Measurements from ENCODE around the gene SERPINA12. TPM values are rescaled to one million over a fixed set of nuclear protein-coding genes. Genes with fewer than 3 reads are reported as not detected.

SERPINA12 gene
- total RNA-seq, 2 donors from 2014 or later: not detected

DNA sequence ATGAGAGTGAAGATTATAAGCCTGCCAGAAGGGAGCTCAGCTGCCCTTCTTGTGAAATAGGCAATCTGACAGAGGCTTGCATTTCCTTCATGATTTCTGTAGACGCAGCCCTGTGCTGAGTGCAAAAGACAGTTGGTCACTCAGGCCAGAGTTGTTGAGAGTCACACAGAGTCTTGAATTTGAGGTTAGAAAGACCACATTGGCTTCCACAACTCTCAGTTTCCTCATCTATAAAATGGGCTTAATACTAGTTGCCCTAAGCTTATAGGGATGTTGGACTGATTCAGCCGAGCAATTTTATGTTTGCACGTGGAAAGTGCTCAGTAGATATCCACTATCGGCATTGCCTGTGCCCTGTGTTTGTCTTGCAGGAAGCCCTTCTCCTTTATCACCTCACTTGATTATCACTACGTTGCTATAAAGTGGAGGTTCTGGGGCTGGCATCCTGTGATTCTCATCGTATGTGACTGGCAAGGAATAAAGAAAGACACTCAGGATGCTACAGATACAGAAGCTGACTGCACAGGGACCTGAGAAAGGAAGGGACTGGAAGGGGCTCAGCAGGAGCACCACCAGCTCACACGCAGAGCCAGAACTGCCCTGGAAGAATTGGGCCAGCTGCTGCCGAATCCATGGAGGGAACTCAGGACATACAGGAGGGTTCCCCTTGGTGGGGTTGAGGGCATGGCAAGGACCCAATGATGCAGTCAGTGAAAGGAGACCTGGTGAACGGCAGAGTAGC lies 32.1 kb upstream of the SERPINA12 start:
- H3K36me3 Mint-ChIP-seq: peaks cover 0 to 8% of the 10 kb centered on the region in 2 donors
- H3K9me3 Mint-ChIP-seq: peaks cover 0 to 10% of the 10 kb centered on the region in 2 donors
- DNase-seq (ENCODE audit: low spot score in 2 of 2): no peak

DNA sequence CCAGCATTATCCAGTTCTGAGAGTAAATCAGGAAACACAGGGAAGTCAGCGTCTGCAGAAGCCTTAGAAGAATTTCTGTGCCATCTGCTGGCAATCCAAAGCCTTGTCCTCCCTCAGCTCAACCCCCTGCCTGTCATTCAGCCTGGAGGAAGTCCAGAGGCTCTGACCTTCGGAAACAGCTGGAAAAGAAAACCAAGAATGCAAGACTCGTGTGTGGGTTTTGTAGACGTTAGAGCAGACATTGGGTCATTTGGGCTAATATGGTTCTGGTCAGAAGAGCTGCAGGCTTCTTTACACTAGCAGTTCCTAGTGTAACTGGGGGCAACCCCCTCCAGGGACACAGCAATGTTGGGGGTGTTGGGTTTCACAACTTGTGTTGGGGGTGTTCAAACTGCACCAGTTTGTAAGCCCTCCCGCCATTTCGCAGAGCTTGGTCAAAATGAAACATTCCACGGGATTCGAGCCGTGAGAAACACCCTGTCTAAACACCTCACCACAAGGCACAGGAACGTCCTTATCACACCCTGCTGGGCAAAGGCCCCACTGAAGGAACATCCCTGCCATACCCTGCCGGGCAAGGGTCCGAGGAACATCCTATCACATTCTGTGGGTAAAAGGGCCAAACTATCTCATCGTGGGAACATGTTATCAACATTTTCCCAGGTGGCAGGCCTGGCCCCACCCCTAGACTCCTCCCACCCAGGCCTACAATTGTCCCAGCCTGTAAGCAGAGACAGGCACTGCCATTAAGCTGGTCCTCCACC lies 30.9 kb upstream of the SERPINA12 start:
- H3K36me3 Mint-ChIP-seq: no peaks in the 10 kb centered on the region
- H3K9me3 Mint-ChIP-seq: peaks cover 0 to 5% of the 10 kb centered on the region in 2 donors
- DNase-seq (ENCODE audit: low spot score in 2 of 2) (no peak), ATAC-seq (no peak)
- no peak overlapping the region for H3K27ac Mint-ChIP-seq

More for the DNA sequence above, 32.1 kb upstream of the SERPINA12 start:
- no peak overlapping the region for H3K27ac Mint-ChIP-seq
- no peak for ATAC-seq

DNA sequence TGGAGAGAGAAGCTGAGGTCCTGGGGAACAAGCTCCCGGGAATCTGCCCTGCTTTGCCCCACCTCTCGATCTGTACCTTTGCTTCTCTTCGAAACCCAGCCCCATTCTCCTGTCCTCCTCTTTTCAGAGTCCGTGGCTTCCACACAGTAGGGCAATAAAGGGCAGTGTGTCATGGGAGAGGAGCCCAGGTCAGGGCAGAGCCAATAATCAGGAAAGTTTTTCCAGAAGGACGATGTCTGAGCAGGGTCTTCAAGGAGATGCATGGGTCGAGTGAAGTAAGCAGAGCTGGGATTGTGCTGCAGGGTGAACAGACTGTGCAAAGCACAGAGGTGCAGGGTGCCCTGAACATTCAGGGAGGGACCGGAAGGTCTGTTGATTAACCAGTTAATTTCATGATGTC lies 29.9 kb upstream of the SERPINA12 start:
- H3K27ac Mint-ChIP-seq: peak overlapping the region in 1 of 2 donors; percentile 65
- ATAC-seq (no peak), DNase-seq (ENCODE audit: low spot score in 2 of 2) (no peak)
- no peaks in the 10 kb centered on the region for H3K36me3 Mint-ChIP-seq
- peaks cover 0 to 5% of the 10 kb centered on the region in 2 donors for H3K9me3 Mint-ChIP-seq

DNA sequence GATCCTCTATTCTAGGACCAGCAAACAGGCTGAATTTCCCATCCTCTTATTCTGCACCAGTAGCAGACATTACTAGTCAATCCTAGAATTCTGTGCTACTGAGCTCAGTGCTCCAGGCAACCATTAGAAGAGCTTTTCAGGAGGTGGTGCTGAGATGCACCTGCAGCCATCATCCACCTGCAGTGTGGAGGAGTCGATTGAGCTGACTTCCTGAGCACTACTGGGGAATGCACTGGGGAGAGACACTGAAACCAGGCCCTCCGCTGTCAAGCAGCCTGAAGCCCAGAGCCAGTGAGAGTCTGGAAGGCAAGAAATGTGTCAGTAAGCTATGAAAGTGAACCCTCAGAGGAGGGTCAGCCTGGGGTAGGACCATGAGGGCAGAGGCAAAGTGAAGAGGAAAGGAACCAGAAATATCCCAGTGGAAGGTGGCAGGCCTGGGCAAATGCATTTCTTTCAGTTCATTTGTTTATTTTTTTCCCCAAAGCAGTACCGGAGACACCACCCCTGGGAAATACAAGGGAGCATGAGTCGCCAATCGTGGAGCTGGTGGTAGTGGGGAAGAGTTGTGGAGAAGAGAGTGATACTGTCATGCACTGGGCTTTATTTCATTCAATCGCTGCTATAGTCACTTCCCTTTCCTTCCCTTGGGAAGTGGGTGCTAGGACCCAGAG lies 28.9 kb upstream of the SERPINA12 start:
- DNase-seq (ENCODE audit: low spot score in 2 of 2) (no peak), ATAC-seq (no peak)
- H3K36me3 Mint-ChIP-seq: no peaks in the 10 kb centered on the region
- H3K27ac Mint-ChIP-seq: no peak overlapping the region
- H3K9me3 Mint-ChIP-seq: peaks cover 2 to 5% of the 10 kb centered on the region in 2 donors

DNA sequence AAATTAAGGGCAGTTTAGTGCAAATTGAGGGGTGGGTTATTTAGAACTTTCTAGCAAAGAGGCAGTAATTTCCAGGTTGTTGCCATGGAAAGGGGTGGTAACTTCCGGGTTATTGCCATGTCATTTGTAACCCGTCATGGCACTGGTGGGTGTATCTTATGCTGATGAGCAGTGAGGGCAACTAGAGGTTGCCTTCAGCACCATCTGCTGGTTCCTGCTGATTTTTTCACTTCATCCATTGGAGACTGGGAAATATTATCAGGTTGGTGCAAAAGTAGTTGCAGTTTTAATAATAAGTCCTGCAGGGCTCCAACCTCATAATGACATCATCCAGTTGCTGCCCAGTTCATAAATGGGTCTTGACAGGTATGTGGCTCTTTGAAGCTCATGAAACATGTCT lies 27.6 kb upstream of the SERPINA12 start:
- H3K27ac Mint-ChIP-seq: no peak overlapping the region
- DNase-seq (ENCODE audit: low spot score in 2 of 2) (no peak), ATAC-seq (no peak)
- peaks cover 3 to 5% of the 10 kb centered on the region in 2 donors for H3K9me3 Mint-ChIP-seq
- no peaks in the 10 kb centered on the region for H3K36me3 Mint-ChIP-seq

DNA sequence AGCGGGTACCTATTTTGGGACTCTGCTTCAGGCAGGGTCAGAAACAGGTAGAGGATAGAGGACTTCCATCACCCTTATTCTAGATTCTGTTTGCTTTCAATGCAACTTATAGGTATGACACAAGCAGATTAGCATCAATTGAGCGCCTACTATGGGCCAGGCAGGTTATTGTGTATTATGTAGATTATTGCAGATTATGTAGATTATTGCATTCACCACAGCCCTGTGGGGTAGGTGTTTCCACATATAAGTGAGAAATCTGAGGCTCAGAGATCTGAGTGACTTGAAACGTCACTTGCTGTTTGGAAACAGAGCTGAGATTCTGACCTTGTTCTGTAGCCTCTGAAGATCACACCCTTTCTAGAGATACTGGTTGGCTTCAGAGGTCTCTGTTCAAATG lies 26.2 kb upstream of the SERPINA12 start:
- H3K9me3 Mint-ChIP-seq: peaks cover 3 to 5% of the 10 kb centered on the region in 2 donors
- no peak overlapping the region for H3K27ac Mint-ChIP-seq
- no peak for ATAC-seq
- DNase-seq (ENCODE audit: low spot score in 2 of 2): no peak
- no peaks in the 10 kb centered on the region for H3K36me3 Mint-ChIP-seq

DNA sequence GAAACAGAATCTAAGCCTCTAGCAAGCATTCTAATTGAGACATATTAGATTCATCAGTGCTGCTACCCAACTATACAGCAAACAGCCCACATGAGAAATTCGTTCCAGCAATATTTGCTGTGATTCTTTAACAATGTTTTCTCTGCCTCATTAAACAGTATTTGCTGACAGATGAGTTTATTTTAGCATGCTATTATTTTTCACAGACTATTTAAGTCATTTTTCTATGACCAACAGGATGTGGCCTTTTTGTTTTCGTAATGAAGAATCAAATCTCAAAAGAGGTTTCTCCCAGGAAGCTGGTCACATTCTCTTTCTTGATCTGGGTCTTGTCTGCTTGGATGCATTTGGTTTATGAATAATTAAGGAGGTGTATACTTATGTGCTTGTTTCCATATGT lies 23.2 kb upstream of the SERPINA12 start:
- H3K27ac Mint-ChIP-seq: no peak overlapping the region
- ATAC-seq: no peak
- H3K9me3 Mint-ChIP-seq: peaks cover 3 to 4% of the 10 kb centered on the region in 2 donors
- DNase-seq (ENCODE audit: low spot score in 2 of 2): no peak
- H3K36me3 Mint-ChIP-seq: no peaks in the 10 kb centered on the region

DNA sequence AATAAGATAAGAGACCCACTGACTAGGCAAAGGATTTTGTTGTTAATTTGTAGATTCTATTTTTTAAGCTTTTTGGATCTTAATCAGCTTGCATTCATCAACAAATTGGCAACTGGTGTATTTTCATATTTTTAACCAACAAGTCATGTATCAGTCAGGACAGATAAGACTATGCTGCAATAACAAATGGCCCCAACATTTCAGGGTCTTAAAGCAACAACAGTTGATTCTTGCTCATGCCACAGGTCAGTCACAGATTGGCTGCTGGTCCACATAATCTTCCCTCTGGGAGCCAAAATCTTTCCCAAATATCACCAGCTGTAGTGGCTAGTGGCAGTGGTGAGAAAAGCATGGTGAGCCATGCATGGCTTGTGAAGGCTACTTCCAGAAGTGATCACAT lies 21.9 kb upstream of the SERPINA12 start:
- Mint-ChIP-seq H3K9me3 (peaks cover 0 to 3% of the 10 kb centered on the region in 2 donors), H3K27ac (no peak overlapping the region), H3K36me3 (no peaks in the 10 kb centered on the region)
- no peak for DNase-seq (ENCODE audit: low spot score in 2 of 2)
- ATAC-seq: no peak

DNA sequence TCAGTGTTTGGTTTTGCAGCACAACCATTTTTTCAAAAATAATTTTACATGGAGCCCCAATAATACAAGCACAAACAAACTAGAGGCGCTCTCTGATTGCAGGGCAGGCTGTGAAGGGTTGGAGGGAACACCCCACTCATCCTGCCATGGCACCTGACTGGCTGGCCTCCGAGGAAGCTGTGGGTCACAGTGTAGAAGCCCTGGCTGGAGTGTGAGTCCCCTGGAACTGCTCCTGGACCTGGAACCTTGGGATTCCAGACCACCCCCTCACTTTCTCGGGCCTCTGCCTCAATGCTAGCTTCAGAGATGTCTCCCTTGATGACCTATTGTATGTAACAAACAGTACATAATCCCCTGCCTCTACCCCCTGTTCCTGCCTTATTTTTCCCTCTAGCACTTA lies 14.8 kb upstream of the SERPINA12 start:
- DNase-seq (ENCODE audit: low spot score in 2 of 2): no peak
- Mint-ChIP-seq H3K36me3 (no peaks in the 10 kb centered on the region), H3K9me3 (peaks cover 10% of the 10 kb centered on the region in 2 donors), H3K27ac (no peak overlapping the region)
- no peak for ATAC-seq

DNA sequence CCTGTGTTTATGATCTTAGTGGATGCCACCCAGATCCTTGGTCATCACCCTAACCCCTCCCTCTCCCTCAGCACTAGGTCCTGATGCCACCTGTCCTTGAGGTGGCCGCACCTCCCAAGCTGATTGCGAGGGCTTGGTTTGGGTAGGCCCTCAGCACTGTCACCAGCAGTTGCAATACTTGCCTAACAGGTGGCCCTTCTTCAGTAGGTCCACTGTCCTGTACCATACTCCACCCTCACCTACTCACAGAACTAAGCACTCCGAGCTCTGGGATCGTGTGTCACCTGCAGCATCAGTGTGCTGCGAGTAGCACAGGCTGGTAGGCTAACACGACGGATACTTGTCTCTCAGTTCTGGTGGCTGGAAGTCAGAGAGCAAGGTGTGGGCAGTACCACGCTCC lies 14.0 kb upstream of the SERPINA12 start:
- DNase-seq (ENCODE audit: low spot score in 2 of 2): no peak

DNA sequence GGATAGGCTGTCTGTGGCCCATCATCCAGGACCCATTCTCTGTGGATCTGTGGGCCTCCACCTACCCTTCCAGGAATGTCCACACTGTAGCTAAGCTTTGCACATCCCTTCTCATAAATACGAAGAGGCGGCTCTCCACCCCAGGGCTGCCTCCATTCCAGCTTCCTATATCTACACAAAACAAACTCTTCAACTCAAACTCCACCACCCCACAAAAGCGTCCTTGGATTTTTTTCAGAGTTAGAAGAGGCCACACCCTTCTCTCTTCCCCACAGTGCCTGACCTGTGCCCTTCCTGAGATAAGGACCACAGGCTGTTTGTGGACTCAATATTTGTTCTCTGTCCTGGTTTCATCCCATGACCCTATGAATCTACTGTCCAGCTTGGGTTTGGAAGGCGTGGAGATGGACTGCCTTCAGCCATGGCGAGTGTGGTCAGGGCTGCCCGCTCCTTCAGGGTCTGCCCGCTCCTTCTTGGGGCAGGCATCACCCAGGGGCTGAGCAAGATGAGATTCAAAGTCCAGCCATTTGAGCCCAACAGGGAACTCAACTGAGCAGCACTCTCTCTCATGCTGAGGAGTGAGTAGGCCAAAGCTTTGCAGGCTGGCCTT lies 13.0 kb upstream of the SERPINA12 start:
- ATAC-seq (no peak), DNase-seq (ENCODE audit: low spot score in 2 of 2) (no peak)
- no peak overlapping the region for H3K27ac Mint-ChIP-seq
- peaks cover 15% of the 10 kb centered on the region in 2 donors for H3K9me3 Mint-ChIP-seq
- no peaks in the 10 kb centered on the region for H3K36me3 Mint-ChIP-seq

More for the DNA sequence above, 14.0 kb upstream of the SERPINA12 start:
- no peak for ATAC-seq
- H3K9me3 Mint-ChIP-seq: peaks cover 15% of the 10 kb centered on the region in 2 donors
- H3K36me3 Mint-ChIP-seq: no peaks in the 10 kb centered on the region
- no peak overlapping the region for H3K27ac Mint-ChIP-seq

DNA sequence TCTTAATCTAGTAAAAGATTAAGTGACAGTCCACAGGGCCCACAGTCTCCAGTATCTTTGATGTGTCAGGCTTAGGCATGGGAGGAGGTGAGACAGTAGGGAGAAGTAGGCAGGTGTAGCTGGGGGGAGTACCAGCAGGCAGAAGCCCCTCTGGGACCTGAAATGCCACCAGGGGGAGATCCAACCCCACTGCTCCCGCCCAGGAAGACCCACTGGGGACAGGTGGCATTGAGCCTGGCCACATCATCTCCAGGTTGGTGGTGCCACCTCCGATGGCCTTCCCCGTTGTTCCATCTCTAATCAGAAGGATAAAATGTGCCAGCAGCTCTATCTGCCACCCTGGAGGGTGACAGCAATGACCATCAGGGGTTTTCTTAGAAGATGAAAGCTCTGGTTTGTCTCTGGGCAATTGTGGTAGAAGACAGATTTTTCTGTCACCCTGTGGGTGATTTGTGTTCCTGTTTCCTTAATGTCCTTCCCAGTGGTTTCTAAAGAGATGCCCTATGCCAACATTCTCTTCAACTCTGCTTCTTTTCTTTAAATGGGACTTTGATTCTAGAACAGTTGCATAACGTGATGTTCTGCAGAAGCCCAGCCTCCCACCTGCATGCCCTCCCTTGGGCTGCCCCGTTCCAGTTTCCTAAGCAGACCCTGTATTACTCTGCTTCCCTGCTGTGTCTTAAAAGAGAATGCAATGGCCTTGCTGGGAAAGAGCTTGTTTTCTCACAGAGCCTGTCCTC lies 12.3 kb upstream of the SERPINA12 start:
- ATAC-seq: no peak
- no peaks in the 10 kb centered on the region for H3K36me3 Mint-ChIP-seq
- DNase-seq (ENCODE audit: low spot score in 2 of 2): no peak
- peaks cover 15% of the 10 kb centered on the region in 2 donors for H3K9me3 Mint-ChIP-seq
- H3K27ac Mint-ChIP-seq: no peak overlapping the region

DNA sequence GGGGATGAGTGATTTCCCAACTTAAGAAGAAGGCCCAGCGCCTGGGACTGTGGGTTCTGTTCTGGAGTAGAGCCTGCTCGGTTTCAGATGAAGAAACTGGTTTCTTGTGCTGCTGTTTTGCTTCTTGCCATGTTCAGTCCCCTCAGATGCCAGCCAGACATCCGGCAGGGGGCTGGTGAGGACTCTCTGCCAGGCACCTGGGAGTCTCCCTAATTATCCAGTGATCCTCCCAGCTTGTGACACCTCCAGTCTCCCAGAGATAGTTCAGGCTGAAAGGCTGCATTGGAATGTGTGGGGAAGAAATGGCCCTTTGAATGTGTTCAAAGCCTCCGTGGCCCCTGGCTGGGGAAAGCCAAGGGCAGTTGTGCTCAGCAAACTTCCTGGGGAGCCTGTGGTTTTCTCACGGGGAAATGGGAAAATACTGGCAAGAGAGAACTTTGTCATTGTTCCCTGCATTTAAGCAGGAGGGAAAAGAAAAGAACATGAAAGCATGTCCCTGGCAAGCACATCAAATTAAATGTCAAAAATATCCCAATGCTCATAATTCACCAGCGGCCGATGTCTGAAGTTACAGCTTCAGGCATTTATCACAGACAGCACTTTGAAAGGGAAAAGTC lies 8.5 kb upstream of the SERPINA12 start:
- peaks cover 15% of the 10 kb centered on the region in 2 donors for H3K9me3 Mint-ChIP-seq
- no peak overlapping the region for H3K27ac Mint-ChIP-seq
- no peak for DNase-seq (ENCODE audit: low spot score in 2 of 2)
- no peak for ATAC-seq
- H3K36me3 Mint-ChIP-seq: no peaks in the 10 kb centered on the region

DNA sequence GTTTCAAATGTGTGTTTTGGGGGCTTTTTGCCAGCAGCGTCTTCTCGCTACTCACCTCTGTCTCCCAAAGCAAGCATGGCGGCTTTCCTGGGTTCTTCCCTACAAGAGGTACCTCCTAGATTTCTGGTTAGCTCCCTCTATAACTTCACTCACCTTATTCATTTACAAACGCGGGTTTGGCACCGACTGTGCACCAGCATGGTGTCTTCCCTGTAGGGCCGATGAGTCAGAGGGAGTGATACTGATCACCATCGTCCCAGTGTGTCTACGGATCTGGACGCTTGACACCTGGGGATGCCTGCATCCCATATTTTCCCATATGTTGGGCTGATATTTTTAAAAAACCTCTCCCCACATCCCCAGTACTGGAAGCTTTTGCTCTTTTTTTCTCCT lies 8.0 kb upstream of the SERPINA12 start:
- H3K9me3 Mint-ChIP-seq: peaks cover 15% of the 10 kb centered on the region in 2 donors
- H3K36me3 Mint-ChIP-seq: no peaks in the 10 kb centered on the region
- no peak for DNase-seq (ENCODE audit: low spot score in 2 of 2)
- no peak for ATAC-seq
- no peak overlapping the region for H3K27ac Mint-ChIP-seq

DNA sequence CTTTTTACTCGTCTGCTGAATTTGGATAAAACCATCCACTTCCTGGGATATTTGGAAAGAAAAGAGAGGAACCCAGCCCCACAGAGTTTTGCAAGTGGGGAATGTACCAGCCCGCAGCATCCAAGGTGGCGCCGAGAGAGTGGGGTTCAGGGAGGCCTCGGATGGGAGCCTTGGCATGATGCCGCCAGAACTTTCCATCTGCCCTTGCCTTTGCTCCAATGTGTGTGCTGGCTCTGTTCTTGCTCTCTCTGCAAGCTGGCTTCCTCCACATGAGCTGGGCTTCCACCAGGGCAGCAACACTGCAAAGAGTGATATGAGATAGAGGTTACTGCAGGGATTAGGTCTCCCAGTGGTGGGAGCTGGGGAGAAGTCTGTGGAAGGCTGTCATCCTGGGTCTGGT lies 6.6 kb upstream of the SERPINA12 start:
- DNase-seq (ENCODE audit: low spot score in 2 of 2): no peak
- ATAC-seq: no peak
- Mint-ChIP-seq H3K36me3 (no peaks in the 10 kb centered on the region), H3K9me3 (peaks cover 15% of the 10 kb centered on the region in 2 donors), H3K27ac (no peak overlapping the region)

DNA sequence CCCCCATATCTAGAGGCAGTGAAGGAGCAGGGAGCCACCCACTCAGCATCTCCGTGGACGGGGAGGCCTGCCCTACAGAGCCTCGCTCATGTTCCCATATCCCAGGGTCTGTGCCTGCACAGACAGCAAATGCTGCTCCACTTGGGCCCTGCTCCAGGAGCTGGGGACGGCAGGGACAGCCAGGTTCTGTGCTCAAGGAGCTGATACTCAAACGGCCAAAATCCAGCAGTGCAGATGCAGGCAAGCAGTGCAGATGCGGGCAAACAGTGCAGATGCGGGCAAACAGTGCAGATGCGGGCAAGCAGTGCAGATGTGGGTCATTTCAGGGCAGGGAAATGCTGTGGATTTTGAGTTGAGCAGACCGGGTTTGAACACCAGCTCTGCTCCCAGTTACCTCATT lies 6.2 kb upstream of the SERPINA12 start:
- no peaks in the 10 kb centered on the region for H3K36me3 Mint-ChIP-seq

More for the DNA sequence above, 6.2 kb upstream of the SERPINA12 start:
- Mint-ChIP-seq H3K9me3 (peaks cover 15% of the 10 kb centered on the region in 2 donors), H3K27ac (no peak overlapping the region)
- DNase-seq (ENCODE audit: low spot score in 2 of 2): no peak
- ATAC-seq: no peak
